Ascending aorta (tissue), 2 donors: Measurements from ENCODE around the gene SEMA6B. TPM values are rescaled to one million over a fixed set of nuclear protein-coding genes. Genes with fewer than 3 reads are reported as not detected.
A peak's percentile ranks its signal among the peaks of the same experiment; 100 is the strongest.
"Not testable (repeated sequence)": the region's sequence is repeated elsewhere in the genome, so short reads cannot be mapped to it uniquely, and the experiment has no call there.

ENCODE experiments used
- DNase-seq, 2 donors: peaks; one replicate each; pipeline ENCODE4 v3.0.0-alpha.2; 2019; ENCODE audit warnings: low spot score in 2 of 2
- H3K27ac ChIP-seq, 2 donors: fragments of 200-600 bp; sonication (generic); one replicate each; pipeline ENCODE4 v1.5.1; 2016 to 2017; ENCODE audit warnings: mild to moderate bottlenecking in 1 of 2
- H3K27me3 ChIP-seq: fragments of 200-600 bp; sonication (generic); one replicate; pipeline ENCODE4 v1.5.1; 2017
- H3K36me3 ChIP-seq, 2 donors: fragments of 200-600 bp; sonication (generic); one replicate each; pipeline ENCODE4 v1.5.1; 2016
- H3K4me1 ChIP-seq, 2 donors: fragments of 200-600 bp; sonication (generic); one replicate each; pipeline ENCODE4 v1.5.1; 2016 to 2017; ENCODE audit warnings: mild to moderate bottlenecking in 1 of 2
- H3K4me3 ChIP-seq, 2 donors: fragments of 200-600 bp; sonication (generic); one replicate each; pipeline ENCODE4 v1.5.1; 2016 to 2017; ENCODE audit warnings: mild to moderate bottlenecking in 1 of 2
- H3K9me3 ChIP-seq, 2 donors: fragments of 200-600 bp; sonication (generic); one replicate each; pipeline ENCODE4 v1.5.1; 2016
- CTCF ChIP-seq, 3 experiments: fragments of 200-600 bp in 2 of 3; fragments of 450-650 bp in 1 of 3; sonication (generic) in 2 of 3; IDR thresholded peaks; one replicate each; pipeline ENCODE4 v1.5.1; 2016 to 2019; ENCODE audit warnings: antibody characterized with exemption in 3 of 3, mild to moderate bottlenecking in 1 of 3, moderate library complexity in 1 of 3
- intact Hi-C: fragments of 100-400 bp; cut with DNase I; formaldehyde crosslinking; loops from one replicate; pipeline ENCODE4 v1.15.1; 2023
- total RNA-seq: library from RNA; depleted of rRNA; stranded (reverse); fragments of >200 nt; gene quantifications from one replicate; pipeline ENCODE4 v1.1.0, GENCODE V29; 2016

SEMA6B gene
- total RNA-seq, 1 donor from 2014 or later: 80.6 TPM

GRCh38 chr19:4528843-4529242 lies 30.6 kb downstream of the SEMA6B start:
- Histone ChIP-seq H3K27ac (no peak overlapping the region), H3K9me3 (no peaks in the 10 kb centered on the region), H3K27me3 (no peaks in the 10 kb centered on the region), H3K4me1 (no peaks in the 10 kb centered on the region), H3K36me3 (no peaks in the 10 kb centered on the region), H3K4me3 (no peak overlapping the region)
- no peak for TF ChIP-seq CTCF (IDR thresholded peaks at IDR 0.05)
- intact Hi-C loops: no loop called here
- no peak for DNase-seq

GRCh38 chr19:4527377-4527776 lies 32.1 kb downstream of the SEMA6B start:
- H3K4me1 ChIP-seq, H3K9me3 ChIP-seq, H3K27me3 ChIP-seq, H3K4me3 ChIP-seq, intact Hi-C loops, H3K36me3 ChIP-seq, DNase-seq, H3K27ac ChIP-seq: not testable (repeated sequence)

GRCh38 chr19:4525563-4526002 lies 33.9 kb downstream of the SEMA6B start:
- H3K27me3 ChIP-seq: no peaks in the 10 kb centered on the region
- H3K4me1 ChIP-seq: no peaks in the 10 kb centered on the region
- no peak overlapping the region for H3K4me3 ChIP-seq
- DNase-seq: no peak
- H3K36me3 ChIP-seq: no peaks in the 10 kb centered on the region
- no peak for TF ChIP-seq CTCF (IDR thresholded peaks at IDR 0.05)
- H3K27ac ChIP-seq: no peak overlapping the region
- no peaks in the 10 kb centered on the region for H3K9me3 ChIP-seq
- intact Hi-C loops: no loop called here

GRCh38 chr19:4524808-4525562 lies 34.5 kb downstream of the SEMA6B start:
- Histone ChIP-seq H3K4me1 (no peaks in the 10 kb centered on the region), H3K27me3 (no peaks in the 10 kb centered on the region), H3K27ac (no peak overlapping the region), H3K9me3 (no peaks in the 10 kb centered on the region), H3K4me3 (no peak overlapping the region), H3K36me3 (no peaks in the 10 kb centered on the region)
- no peak for DNase-seq
- TF ChIP-seq CTCF (IDR thresholded peaks at IDR 0.05): peak; percentile 24 to 68 (median 55)
- intact Hi-C loops: no loop called here

- intact Hi-C loops: no loop called here
- no peak overlapping the region for H3K27ac ChIP-seq
- no peaks in the 10 kb centered on the region for H3K27me3 ChIP-seq
- no peaks in the 10 kb centered on the region for H3K9me3 ChIP-seq
- no peaks in the 10 kb centered on the region for H3K36me3 ChIP-seq
- peak in 2 of 3 experiments; percentile 35 to 48 for TF ChIP-seq CTCF (IDR thresholded peaks at IDR 0.05)
- H3K4me1 ChIP-seq: peaks cover 0 to 3% of the 10 kb centered on the region in 2 donors
- no peak overlapping the region for H3K4me3 ChIP-seq
- no peak for DNase-seq
These were observed 36.0 kb downstream of the SEMA6B start for GRCh38 chr19:4523306-4524110.
